ENCODE results near the gene FBXW11.

GRCh38 chr5:172004824-172005237 lies 1.6 kb downstream of the FBXW11 start:
- TF ChIP-seq, protein P1, sequence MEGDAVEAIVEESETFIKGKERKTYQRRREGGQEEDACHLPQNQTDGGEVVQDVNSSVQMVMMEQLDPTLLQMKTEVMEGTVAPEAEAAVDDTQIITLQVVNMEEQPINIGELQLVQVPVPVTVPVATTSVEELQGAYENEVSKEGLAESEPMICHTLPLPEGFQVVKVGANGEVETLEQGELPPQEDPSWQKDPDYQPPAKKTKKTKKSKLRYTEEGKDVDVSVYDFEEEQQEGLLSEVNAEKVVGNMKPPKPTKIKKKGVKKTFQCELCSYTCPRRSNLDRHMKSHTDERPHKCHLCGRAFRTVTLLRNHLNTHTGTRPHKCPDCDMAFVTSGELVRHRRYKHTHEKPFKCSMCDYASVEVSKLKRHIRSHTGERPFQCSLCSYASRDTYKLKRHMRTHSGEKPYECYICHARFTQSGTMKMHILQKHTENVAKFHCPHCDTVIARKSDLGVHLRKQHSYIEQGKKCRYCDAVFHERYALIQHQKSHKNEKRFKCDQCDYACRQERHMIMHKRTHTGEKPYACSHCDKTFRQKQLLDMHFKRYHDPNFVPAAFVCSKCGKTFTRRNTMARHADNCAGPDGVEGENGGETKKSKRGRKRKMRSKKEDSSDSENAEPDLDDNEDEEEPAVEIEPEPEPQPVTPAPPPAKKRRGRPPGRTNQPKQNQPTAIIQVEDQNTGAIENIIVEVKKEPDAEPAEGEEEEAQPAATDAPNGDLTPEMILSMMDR (IDR thresholded peaks at IDR 0.05; ENCODE audit: poor library complexity, severe bottlenecking): no peak
- no peak for TF ChIP-seq POLR2AphosphoS5 (IDR thresholded peaks at IDR 0.05)
